Measurements from ENCODE around the gene ATXN1.

The ATXN1 gene

GRCh38 chr6:16446273-16446672, 315.0 kb downstream of the ATXN1 start:
- Histone ChIP-seq H2AFZ (ENCODE audit: low read depth, low read length) (no peak overlapping the region), H4K20me1 (ENCODE audit: insufficient read depth, low read length) (no peaks in the 10 kb centered on the region), H3K36me3 (replicated peaks; ENCODE audit: low read depth, low read length) (no peaks in the 10 kb centered on the region), H3K9me3 (ENCODE audit: insufficient read depth, low read length) (no peaks in the 10 kb centered on the region), H3K79me2 (ENCODE audit: low read length) (no peaks in the 10 kb centered on the region), H3K9ac (ENCODE audit: low read length) (no peak overlapping the region), H3K27me3 (ENCODE audit: low read depth, low read length) (peaks cover 17% of the 10 kb centered on the region), H3K4me2 (ENCODE audit: low read length) (no peak overlapping the region), H3K4me1 (ENCODE audit: low read length) (no peaks in the 10 kb centered on the region), H3K4me3 (ENCODE audit: low read length) (no peak overlapping the region), H3K27ac (ENCODE audit: low read length) (no peak overlapping the region)
- TF ChIP-seq, protein P1, sequence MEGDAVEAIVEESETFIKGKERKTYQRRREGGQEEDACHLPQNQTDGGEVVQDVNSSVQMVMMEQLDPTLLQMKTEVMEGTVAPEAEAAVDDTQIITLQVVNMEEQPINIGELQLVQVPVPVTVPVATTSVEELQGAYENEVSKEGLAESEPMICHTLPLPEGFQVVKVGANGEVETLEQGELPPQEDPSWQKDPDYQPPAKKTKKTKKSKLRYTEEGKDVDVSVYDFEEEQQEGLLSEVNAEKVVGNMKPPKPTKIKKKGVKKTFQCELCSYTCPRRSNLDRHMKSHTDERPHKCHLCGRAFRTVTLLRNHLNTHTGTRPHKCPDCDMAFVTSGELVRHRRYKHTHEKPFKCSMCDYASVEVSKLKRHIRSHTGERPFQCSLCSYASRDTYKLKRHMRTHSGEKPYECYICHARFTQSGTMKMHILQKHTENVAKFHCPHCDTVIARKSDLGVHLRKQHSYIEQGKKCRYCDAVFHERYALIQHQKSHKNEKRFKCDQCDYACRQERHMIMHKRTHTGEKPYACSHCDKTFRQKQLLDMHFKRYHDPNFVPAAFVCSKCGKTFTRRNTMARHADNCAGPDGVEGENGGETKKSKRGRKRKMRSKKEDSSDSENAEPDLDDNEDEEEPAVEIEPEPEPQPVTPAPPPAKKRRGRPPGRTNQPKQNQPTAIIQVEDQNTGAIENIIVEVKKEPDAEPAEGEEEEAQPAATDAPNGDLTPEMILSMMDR (IDR thresholded peaks at IDR 0.05; ENCODE audit: low read depth, low read length), result no peak
- TF ChIP-seq EZH2phosphoT487 (IDR thresholded peaks at IDR 0.05; ENCODE audit: low read depth), result no peak

- H3K9me3 ChIP-seq (ENCODE audit: insufficient read depth, low read length), result no peaks in the 10 kb centered on the region
- H3K36me3 ChIP-seq (replicated peaks; ENCODE audit: low read depth, low read length), result no peaks in the 10 kb centered on the region
- H2AFZ ChIP-seq (ENCODE audit: low read depth, low read length), result no peak overlapping the region
- no peak overlapping the region for H3K4me2 ChIP-seq (ENCODE audit: low read length)
- H4K20me1 ChIP-seq (ENCODE audit: insufficient read depth, low read length), result no peaks in the 10 kb centered on the region
- 0 out of 2 replicates have a peak, but pooled peaks cover 6% of the 10 kb centered on the region for H3K27me3 ChIP-seq (ENCODE audit: low read depth, low read length)
- no peak overlapping the region for H3K27ac ChIP-seq (ENCODE audit: low read length)
- no peaks in the 10 kb centered on the region for H3K4me1 ChIP-seq (ENCODE audit: low read length)
- H3K4me3 ChIP-seq (ENCODE audit: low read length), result no peak overlapping the region
- no peaks in the 10 kb centered on the region for H3K79me2 ChIP-seq (ENCODE audit: low read length)
- H3K9ac ChIP-seq (ENCODE audit: low read length), result no peak overlapping the region
- TF ChIP-seq EZH2phosphoT487 (IDR thresholded peaks at IDR 0.05; ENCODE audit: low read depth), result no peak
- TF ChIP-seq, protein P1 (IDR thresholded peaks at IDR 0.05; ENCODE audit: low read depth, low read length), result no peak
Observed at GRCh38 chr6:16442031-16442430, 319.2 kb downstream of the ATXN1 start.

DNA sequence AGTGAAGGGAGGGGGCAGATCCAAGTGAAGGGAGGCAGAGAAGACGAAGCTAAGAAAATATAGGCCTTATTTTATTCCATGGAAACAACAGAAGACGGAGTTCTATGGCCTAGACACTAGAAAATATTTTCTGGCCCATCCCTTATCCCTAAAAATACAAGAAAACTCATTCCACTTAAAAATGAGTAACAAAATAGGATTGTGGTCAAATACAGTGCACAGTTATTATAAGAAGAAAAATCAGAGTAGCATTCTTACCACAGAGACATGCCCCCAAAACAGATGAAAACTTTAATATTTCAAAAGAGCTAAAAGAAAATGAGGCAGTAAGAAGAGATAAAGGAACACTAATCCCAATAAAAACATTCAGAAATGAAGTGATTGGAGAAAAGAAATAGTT, 320.0 kb downstream of the ATXN1 start:
- H3K27me3 ChIP-seq (ENCODE audit: low read depth, low read length), result 0 out of 2 replicates have a peak, but pooled peaks cover 6% of the 10 kb centered on the region
- no peaks in the 10 kb centered on the region for H4K20me1 ChIP-seq (ENCODE audit: insufficient read depth, low read length)
- no peak overlapping the region for H2AFZ ChIP-seq (ENCODE audit: low read depth, low read length)
- H3K4me3 ChIP-seq (ENCODE audit: low read length), result no peak overlapping the region
- H3K27ac ChIP-seq (ENCODE audit: low read length), result no peak overlapping the region
- TF ChIP-seq, protein P1 (IDR thresholded peaks at IDR 0.05; ENCODE audit: low read depth, low read length), result no peak
- TF ChIP-seq EZH2phosphoT487 (IDR thresholded peaks at IDR 0.05; ENCODE audit: low read depth), result no peak
- H3K9ac ChIP-seq (ENCODE audit: low read length), result no peak overlapping the region
- no peaks in the 10 kb centered on the region for H3K79me2 ChIP-seq (ENCODE audit: low read length)
- H3K36me3 ChIP-seq (replicated peaks; ENCODE audit: low read depth, low read length), result no peaks in the 10 kb centered on the region
- H3K4me2 ChIP-seq (ENCODE audit: low read length), result no peak overlapping the region
- H3K9me3 ChIP-seq (ENCODE audit: insufficient read depth, low read length), result no peaks in the 10 kb centered on the region
- no peaks in the 10 kb centered on the region for H3K4me1 ChIP-seq (ENCODE audit: low read length)

DNA sequence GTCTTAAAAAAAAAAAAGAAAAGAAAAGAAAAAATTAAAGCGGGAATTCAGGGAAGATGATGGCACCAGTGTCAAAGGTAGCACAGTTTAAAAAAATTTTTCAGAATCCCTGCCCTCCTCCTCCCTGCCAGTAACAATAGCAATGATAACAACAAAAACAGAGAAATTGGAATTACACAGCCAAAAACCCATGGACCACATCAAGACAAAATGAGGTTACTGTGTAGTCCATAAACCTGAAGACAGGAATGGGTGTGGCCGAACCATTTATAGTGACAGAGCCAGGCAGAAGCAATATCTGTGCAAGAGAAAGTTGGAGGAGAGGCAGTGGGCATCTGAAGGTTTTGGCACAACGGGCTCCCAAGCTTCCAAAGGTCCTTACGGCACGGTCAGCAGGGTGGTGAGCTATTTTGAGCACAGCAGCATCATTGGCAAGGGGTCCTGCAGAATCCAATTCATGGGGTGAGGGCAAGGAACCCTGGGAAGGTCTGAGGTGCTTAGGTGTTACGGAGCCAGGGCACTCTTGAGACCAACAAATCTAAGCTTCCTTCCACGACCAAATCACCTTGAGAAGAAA, 320.5 kb downstream of the ATXN1 start:
- no peaks in the 10 kb centered on the region for H3K36me3 ChIP-seq (replicated peaks; ENCODE audit: low read depth, low read length)
- H3K27me3 ChIP-seq (ENCODE audit: low read depth, low read length), result 0 out of 2 replicates have a peak, but pooled peaks cover 6% of the 10 kb centered on the region
- TF ChIP-seq, protein P1 (IDR thresholded peaks at IDR 0.05; ENCODE audit: low read depth, low read length), result no peak
- no peak overlapping the region for H3K4me2 ChIP-seq (ENCODE audit: low read length)
- no peaks in the 10 kb centered on the region for H4K20me1 ChIP-seq (ENCODE audit: insufficient read depth, low read length)
- H3K4me1 ChIP-seq (ENCODE audit: low read length), result no peaks in the 10 kb centered on the region
- no peak overlapping the region for H2AFZ ChIP-seq (ENCODE audit: low read depth, low read length)
- H3K27ac ChIP-seq (ENCODE audit: low read length), result no peak overlapping the region
- no peaks in the 10 kb centered on the region for H3K9me3 ChIP-seq (ENCODE audit: insufficient read depth, low read length)
- no peaks in the 10 kb centered on the region for H3K79me2 ChIP-seq (ENCODE audit: low read length)
- no peak overlapping the region for H3K9ac ChIP-seq (ENCODE audit: low read length)
- H3K4me3 ChIP-seq (ENCODE audit: low read length), result no peak overlapping the region
